ENCODE measurements around the gene WRAP73.

DNA sequence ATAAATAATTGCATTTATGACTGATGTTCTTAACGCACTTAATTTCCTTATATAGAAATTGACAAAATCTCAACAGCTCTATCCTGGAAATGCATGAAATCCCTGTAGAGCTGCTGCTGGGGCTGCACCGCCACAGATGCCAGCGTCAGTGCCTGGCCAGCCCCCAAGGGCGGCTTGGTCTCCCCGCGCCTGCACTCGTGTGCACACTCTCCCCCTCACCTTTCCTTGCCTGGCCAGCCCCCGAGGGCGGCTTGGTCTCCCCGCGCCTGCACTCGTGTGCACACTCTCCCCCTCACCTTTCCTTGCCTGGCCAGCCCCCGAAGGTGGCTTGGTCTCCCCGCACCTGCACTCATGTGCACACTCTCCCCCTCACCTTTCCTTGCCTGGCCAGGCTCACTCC, 13.8 kb downstream of the WRAP73 start:
- TF ChIP-seq, protein P1, sequence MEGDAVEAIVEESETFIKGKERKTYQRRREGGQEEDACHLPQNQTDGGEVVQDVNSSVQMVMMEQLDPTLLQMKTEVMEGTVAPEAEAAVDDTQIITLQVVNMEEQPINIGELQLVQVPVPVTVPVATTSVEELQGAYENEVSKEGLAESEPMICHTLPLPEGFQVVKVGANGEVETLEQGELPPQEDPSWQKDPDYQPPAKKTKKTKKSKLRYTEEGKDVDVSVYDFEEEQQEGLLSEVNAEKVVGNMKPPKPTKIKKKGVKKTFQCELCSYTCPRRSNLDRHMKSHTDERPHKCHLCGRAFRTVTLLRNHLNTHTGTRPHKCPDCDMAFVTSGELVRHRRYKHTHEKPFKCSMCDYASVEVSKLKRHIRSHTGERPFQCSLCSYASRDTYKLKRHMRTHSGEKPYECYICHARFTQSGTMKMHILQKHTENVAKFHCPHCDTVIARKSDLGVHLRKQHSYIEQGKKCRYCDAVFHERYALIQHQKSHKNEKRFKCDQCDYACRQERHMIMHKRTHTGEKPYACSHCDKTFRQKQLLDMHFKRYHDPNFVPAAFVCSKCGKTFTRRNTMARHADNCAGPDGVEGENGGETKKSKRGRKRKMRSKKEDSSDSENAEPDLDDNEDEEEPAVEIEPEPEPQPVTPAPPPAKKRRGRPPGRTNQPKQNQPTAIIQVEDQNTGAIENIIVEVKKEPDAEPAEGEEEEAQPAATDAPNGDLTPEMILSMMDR (IDR thresholded peaks at IDR 0.05), result no peak
- TF ChIP-seq POLR2A (IDR thresholded peaks at IDR 0.05), result no peak
